ENCODE measurements around the gene CPS1. TPM values are rescaled to one million over a fixed set of nuclear protein-coding genes. Genes with fewer than 3 reads are reported as not detected.

The CPS1 gene
- total RNA-seq, 2 experiments from 2014 or later = 2.6 to 2.8 TPM

DNA sequence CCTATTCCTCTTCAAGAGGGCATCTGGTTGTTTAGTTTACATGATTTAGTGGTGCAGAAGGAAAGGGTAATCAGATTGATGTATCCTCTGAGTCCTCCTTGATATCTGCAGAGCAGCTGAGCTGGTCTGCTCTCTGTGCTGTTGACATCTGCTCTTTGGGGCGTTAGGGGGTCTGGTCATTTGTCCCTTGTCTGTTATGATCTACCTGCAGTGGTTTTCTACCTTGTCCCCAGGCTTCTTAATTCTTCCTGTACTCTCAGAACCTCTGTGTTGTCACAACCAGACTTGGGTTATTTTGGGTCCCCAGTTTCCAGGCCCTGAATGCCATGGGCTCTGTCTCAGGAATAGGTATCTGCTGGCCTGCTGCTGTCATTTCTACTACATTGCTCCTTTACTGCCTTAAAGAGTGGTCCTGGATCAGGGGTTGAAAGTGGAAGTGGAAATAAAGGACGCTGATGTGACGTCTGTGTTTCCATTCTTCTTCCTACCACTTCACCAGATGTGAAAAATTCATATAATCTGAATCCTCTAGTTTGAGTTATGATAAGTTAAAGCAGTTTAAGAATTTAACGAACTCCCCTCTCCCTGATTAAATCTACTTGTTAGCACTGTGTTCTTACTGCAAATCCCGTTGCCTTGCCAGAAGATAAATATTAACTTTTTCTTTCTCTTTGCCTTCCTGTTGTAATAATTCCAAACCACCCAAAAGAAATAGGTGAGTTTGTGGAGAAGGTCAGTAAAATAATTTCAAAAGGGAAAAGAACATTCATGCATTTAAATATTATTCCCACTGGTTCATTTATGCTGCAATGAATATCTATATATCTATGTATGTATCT lies 16.6 kb upstream of the CPS1 start:
- H3K36me3 Mint-ChIP-seq = no peaks in the 10 kb centered on the region

DNA sequence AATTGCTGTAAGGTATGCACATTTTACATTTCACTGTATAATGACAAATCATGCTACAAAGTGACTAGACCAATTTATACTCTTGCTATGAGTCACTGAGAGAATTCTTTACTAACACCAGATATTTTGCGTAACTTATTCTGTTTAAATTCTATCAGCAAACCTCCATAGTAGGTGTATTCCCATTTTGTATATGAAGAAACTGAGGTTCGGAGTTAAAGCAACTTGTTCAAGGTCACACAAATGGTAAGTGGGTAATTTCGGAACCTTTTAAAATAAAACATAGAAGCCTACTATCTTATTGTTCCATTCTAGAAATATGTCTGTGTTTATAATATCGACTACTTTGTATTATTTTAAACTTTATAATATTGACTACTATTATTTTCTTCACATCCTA lies 15.9 kb upstream of the CPS1 start:
- Mint-ChIP-seq H3K4me1 (no peaks in the 10 kb centered on the region), H3K4me3 (no peak overlapping the region), H3K27ac (no peak overlapping the region), H3K27me3 (peaks cover 10% of the 10 kb centered on the region), H3K9me3 (no peaks in the 10 kb centered on the region), H3K36me3 (no peaks in the 10 kb centered on the region)
- DNase-seq = no peak

More for the DNA sequence above, 16.6 kb upstream of the CPS1 start:
- peaks cover 10% of the 10 kb centered on the region for H3K27me3 Mint-ChIP-seq
- no peaks in the 10 kb centered on the region for H3K4me1 Mint-ChIP-seq
- no peak overlapping the region for H3K27ac Mint-ChIP-seq
- DNase-seq = no peak
- H3K4me3 Mint-ChIP-seq = no peak overlapping the region
- no peaks in the 10 kb centered on the region for H3K9me3 Mint-ChIP-seq

DNA sequence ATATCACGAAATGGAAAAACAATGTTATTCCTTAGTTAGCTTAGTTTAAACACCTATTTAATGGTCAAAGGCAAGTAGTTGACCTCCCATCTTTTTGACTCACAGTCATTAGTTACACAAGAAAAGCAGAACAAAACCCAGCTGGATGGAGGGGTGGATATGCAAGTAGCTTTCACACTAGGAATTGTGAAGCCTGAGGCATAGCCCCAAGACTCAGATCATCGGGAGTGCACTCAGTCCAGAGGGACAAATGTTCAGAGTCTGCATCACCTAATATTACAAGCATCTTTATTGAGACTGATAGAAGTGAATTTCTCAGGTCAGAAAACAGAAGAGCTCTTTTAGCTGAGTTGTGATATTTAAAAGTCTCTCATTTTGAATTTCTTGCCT lies 15.5 kb upstream of the CPS1 start:
- H3K9me3 Mint-ChIP-seq = no peaks in the 10 kb centered on the region
- no peak overlapping the region for H3K4me3 Mint-ChIP-seq
- H3K36me3 Mint-ChIP-seq = no peaks in the 10 kb centered on the region
- no peaks in the 10 kb centered on the region for H3K4me1 Mint-ChIP-seq
- DNase-seq = no peak
- no peak overlapping the region for H3K27ac Mint-ChIP-seq
- peaks cover 10% of the 10 kb centered on the region for H3K27me3 Mint-ChIP-seq

DNA sequence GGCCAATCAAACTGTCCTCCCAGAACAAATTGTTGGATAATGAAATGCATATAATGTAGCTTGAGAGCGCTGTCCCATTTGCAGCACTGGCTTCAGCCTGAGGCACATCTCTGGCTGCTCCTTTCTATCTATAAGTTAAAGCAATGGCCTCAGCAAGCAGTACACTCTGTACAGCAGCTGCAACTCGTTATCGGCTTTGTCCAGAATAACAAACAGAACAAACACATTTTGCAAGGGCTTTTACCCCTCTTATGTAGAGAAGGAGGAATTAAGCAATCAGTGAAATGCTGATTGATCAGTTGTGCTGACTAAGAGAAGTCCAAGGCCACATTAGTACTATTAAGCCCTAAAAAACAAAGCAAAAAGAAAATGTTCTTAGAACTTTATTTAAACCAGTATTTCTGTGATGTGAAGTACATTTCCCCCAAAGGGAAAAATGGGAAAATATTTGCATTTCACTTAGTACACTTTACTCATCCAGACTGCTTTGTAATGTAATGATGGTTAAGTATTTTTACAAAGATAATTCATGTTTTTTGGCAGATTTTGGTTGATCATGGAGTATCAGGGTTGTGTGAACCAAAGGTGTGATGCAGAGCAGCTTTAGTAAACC lies 15.0 kb upstream of the CPS1 start:
- H3K4me3 Mint-ChIP-seq = no peak overlapping the region
- H3K27ac Mint-ChIP-seq = no peak overlapping the region
- no peaks in the 10 kb centered on the region for H3K9me3 Mint-ChIP-seq
- DNase-seq = no peak
- H3K4me1 Mint-ChIP-seq = no peaks in the 10 kb centered on the region
- no peaks in the 10 kb centered on the region for H3K36me3 Mint-ChIP-seq
- peaks cover 10% of the 10 kb centered on the region for H3K27me3 Mint-ChIP-seq

DNA sequence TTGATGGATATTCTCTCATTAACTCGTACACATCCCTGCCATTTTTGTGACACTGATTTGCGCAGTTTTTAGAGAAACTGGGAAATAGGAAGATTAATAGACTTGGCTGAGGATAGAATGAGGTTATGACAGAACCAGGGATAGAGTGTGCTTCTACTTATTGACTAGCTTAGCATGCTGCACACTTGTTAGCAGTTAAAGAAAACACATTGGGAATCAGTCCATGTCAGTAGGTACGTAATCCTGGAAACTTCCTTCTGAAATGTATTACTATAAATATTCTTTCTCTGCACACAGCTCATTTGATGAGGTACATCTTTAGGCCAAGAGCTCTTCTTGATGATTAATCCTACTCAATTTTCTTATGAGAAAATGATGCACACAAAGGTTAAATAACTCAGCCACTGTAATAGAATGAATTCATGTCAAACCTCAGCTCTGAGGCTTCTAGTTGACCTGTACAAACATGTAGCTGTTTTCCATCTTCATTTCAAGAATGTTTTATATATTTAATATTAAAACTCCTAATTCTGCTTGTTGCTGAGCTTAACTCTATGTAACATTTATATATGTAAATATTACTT lies 12.3 kb upstream of the CPS1 start:
- H3K4me3 Mint-ChIP-seq = no peak overlapping the region
- no peak overlapping the region for H3K27ac Mint-ChIP-seq
- peaks cover 13% of the 10 kb centered on the region for H3K27me3 Mint-ChIP-seq
- no peaks in the 10 kb centered on the region for H3K36me3 Mint-ChIP-seq
- no peaks in the 10 kb centered on the region for H3K9me3 Mint-ChIP-seq
- DNase-seq = no peak
- H3K4me1 Mint-ChIP-seq = no peaks in the 10 kb centered on the region

DNA sequence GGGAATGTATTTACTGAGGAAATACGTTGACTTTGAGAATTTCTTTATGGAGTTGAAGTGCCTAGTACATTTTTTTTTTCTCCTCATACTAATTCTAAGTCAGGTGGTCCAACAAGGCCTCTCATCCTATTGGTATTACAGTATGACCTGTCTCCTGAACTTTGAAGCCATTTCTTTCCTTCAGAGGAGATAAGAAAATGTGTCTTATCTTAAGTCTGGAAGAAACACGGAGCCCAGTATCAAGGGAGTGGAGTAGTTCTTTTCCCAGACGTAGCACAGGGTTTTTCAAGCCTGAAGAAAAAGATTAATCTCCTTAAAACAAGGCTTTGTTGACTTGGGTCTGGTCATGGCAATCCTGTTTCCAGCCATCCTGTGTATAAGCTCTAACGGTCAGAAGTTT lies 11.6 kb upstream of the CPS1 start:
- Mint-ChIP-seq H3K36me3 (no peaks in the 10 kb centered on the region), H3K4me3 (no peak overlapping the region), H3K27me3 (peaks cover 13% of the 10 kb centered on the region), H3K27ac (no peak overlapping the region), H3K4me1 (no peaks in the 10 kb centered on the region), H3K9me3 (no peaks in the 10 kb centered on the region)
- DNase-seq = no peak

DNA sequence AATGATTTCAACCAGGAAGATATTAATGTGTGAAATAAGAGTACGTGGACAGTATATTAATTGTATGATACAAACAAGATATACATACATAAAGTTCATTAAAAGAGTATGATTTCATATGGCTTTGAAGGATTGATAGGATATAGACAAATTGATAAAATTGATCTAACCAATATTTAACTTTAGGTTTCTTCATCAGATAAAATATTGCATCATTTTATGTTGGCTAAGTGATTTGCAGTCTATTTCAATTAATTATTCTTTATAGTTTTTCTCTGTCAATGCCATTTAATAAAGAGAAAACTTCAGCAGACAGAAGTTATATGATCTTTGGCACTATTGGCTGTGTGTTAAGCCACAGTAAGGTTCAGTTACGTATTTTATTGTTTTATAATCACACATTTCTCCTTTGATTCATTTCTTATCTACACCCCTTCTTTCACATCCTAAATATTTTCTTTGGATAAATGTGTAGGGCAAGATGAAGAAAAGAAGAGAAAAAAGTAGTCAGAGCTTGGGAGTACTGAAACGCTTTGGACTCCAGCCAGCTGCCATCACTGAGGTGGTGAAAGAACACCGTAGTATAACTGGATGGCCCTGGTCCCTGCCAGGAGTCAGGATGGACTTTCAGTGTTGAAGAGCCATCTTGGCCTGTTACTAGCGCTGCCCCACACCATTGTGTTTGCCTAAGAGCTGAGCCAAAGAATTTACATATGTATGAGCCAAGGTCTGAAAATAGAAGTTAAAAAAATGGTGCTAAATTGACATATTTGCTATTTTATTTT lies 9.8 kb upstream of the CPS1 start:
- Mint-ChIP-seq H3K36me3 (no peaks in the 10 kb centered on the region), H3K9me3 (no peaks in the 10 kb centered on the region), H3K27me3 (peaks cover 17% of the 10 kb centered on the region), H3K4me3 (no peak overlapping the region), H3K27ac (no peak overlapping the region), H3K4me1 (no peaks in the 10 kb centered on the region)
- no peak for DNase-seq

DNA sequence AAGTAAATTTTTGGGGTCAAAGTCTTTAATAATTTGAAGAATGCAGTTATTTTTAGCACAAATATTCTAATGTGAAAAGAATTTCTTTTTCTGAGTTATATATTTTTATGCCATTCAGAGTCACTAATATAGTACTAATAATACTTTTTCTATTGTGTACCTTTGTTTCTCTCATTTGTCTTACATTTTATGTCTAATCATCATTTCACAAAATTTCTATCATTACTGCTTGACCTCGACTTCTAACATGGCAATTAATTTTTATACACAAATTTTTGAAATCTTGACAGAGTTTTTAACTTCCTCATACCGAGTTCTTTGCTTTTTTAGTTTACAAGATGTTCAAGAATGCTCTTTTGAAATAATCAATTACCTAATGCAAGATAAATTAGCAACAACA lies 8.4 kb upstream of the CPS1 start:
- no peak for DNase-seq
- Mint-ChIP-seq H3K27ac (no peak overlapping the region), H3K4me3 (no peak overlapping the region), H3K4me1 (no peaks in the 10 kb centered on the region), H3K9me3 (no peaks in the 10 kb centered on the region), H3K27me3 (peaks cover 21% of the 10 kb centered on the region), H3K36me3 (no peaks in the 10 kb centered on the region)

DNA sequence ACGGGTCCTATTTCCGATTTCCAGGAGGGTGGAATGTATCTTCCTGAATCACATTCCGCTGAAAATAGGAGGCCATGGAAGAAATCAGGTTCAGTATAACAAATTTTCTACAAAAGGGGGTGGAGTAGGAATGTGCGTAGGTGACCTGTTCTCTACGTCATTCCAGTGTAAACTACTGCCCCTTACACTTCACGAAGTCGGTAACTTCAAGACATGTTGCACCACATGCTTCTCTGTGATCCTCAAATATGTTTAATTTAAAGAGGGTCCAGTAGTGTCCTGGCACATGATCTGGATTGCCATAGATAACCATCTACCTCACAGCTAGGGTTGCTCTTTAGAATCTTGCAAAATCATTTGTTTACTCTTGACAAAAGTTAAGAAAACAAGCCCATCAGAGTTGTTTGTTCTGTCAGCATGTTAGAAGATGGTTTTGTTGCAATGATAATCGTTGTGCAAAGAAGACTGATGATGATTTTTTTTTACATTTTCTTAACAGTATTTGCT lies 7.5 kb upstream of the CPS1 start:
- no peaks in the 10 kb centered on the region for H3K36me3 Mint-ChIP-seq
- H3K27ac Mint-ChIP-seq = no peak overlapping the region
- no peak overlapping the region for H3K4me3 Mint-ChIP-seq
- no peaks in the 10 kb centered on the region for H3K4me1 Mint-ChIP-seq
- DNase-seq = no peak
- peaks cover 21% of the 10 kb centered on the region for H3K27me3 Mint-ChIP-seq
- no peaks in the 10 kb centered on the region for H3K9me3 Mint-ChIP-seq

DNA sequence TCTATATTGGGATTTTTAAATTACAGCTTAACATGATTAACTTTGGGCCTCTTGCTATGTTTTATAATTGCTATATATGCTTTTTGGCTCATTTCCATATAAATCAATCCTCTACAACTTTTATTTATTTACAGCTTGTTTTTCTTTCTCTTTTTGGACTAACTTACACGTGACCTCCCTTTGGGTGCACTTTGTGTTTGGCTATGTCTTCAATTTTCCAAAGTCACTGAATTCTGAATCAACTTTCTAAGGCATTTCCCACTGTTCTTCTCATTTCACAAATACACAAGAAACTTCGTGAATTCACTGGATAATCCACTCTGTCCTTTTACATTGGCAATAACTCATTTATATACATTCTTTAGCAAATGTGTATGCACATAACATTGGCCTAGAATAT lies 5.4 kb upstream of the CPS1 start:
- Mint-ChIP-seq H3K27ac (no peak overlapping the region), H3K36me3 (no peaks in the 10 kb centered on the region), H3K9me3 (no peaks in the 10 kb centered on the region), H3K27me3 (peaks cover 24% of the 10 kb centered on the region), H3K4me1 (no peaks in the 10 kb centered on the region), H3K4me3 (no peak overlapping the region)
- DNase-seq = no peak

DNA sequence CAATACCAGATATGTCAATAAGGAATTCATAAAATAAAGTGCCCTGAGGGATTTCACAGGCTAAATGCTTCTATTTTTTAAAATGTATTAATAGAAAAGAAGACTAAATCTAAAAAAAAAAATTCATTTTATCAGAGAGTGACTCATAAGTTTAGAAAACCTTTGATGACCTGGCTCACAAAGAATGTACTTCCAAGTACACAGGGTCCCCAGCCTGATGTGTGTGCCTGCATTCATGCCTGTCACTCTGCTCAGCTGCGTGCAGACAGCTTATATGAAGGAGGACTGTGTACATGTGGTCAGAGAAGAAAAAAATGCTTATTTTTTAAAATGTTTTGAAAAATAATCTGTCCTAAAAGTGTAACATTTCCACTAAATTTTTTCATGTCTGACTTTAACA lies 3.0 kb upstream of the CPS1 start:
- Mint-ChIP-seq H3K4me3 (no peak overlapping the region), H3K27ac (no peak overlapping the region)

DNA sequence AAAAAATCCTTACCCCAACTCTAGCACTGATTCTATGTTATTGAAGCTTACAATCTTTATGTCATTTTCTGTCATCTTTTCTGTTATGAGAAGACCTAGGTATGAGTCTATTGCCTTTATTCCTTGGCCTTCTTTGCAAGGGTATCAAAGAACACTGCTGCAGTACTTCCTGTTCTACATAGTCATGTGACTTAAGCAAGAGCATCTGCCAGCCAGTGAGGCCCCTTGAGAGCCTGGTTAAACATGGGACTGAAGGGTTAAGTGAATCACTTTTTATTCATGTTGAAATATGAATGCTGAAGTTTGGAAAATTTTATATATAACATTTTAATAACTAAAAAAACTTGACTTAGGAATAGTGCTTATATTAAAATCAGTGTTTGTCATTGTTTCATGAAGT lies 844 bp upstream of the CPS1 start:
- H3K9me3 Mint-ChIP-seq = no peaks in the 10 kb centered on the region
- H3K36me3 Mint-ChIP-seq = no peaks in the 10 kb centered on the region
- H3K27me3 Mint-ChIP-seq = peaks cover 17% of the 10 kb centered on the region
- no peak overlapping the region for H3K4me3 Mint-ChIP-seq
- no peaks in the 10 kb centered on the region for H3K4me1 Mint-ChIP-seq
- DNase-seq = no peak
- H3K27ac Mint-ChIP-seq = no peak overlapping the region

More for the DNA sequence above, 3.0 kb upstream of the CPS1 start:
- no peaks in the 10 kb centered on the region for H3K9me3 Mint-ChIP-seq
- H3K36me3 Mint-ChIP-seq = no peaks in the 10 kb centered on the region
- DNase-seq = no peak
- H3K4me1 Mint-ChIP-seq = no peaks in the 10 kb centered on the region
- peaks cover 24% of the 10 kb centered on the region for H3K27me3 Mint-ChIP-seq

DNA sequence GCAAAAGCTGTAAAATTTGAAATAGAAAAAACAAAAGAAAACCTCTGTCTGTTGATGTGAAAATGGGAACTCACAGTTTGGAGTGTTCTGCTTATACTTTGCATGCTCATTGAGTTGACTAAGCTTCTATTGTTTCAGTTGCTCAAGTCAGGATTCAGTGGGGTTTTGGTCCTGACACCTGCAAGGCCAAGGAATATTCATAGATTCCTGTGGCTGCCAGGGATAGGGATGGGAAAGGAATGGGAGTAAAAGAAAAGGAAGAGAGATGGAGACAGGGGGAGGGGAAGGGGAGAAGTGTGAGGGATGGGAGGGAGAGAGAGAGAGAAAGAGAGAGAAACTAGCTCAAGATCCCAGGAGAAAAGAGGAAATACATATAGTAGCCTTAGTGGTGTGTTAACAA lies 1.3 kb downstream of the CPS1 start:
- Mint-ChIP-seq H3K4me3 (no peak overlapping the region), H3K27ac (no peak overlapping the region)
- no peak for DNase-seq

DNA sequence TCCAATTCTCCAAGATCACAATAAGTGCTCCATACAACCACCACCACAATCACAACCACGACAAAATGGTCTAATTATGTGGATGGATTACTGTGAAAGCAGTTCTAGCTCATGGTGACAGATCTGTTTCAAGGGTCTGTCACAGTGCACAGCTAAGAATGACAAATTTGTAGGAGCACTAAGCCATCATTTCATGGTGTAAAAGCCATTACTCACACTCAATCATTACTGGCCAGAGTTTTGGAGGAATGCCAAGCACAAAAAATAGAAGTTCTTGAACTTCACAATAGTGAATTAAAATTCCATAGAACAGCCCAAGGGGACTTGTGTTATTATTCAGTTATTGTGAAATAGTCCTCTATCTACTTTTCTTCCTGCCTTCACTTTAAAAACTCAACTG lies 2.3 kb downstream of the CPS1 start:
- Mint-ChIP-seq H3K4me1 (no peaks in the 10 kb centered on the region), H3K9me3 (no peaks in the 10 kb centered on the region), H3K36me3 (no peaks in the 10 kb centered on the region), H3K27ac (no peak overlapping the region), H3K4me3 (no peak overlapping the region), H3K27me3 (peaks cover 3% of the 10 kb centered on the region)
- DNase-seq = no peak

More for the DNA sequence above, 1.3 kb downstream of the CPS1 start:
- Mint-ChIP-seq H3K4me1 (no peaks in the 10 kb centered on the region), H3K36me3 (no peaks in the 10 kb centered on the region), H3K9me3 (no peaks in the 10 kb centered on the region), H3K27me3 (peaks cover 4% of the 10 kb centered on the region)

DNA sequence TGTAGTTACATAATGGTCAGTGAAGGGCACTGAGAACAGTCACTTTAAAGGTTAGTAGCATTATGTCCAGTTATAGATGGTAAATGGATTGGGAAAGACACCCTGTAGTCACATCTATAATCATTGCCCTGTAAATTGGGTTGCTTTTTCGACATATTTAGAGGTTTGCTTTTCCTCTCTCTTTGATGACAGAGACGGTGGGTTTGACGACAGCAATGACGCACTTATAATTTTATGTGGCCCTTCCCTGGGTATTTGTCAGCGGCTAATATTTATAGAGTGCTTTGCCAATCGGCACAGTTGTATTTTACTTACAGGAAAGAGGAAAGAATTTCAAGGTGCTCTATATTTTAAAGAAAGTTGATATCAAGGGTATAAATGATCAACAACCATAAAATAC lies 2.8 kb downstream of the CPS1 start:
- no peaks in the 10 kb centered on the region for H3K9me3 Mint-ChIP-seq
- H3K27me3 Mint-ChIP-seq = peaks cover 3% of the 10 kb centered on the region
- no peak overlapping the region for H3K4me3 Mint-ChIP-seq
- H3K27ac Mint-ChIP-seq = no peak overlapping the region
- no peaks in the 10 kb centered on the region for H3K36me3 Mint-ChIP-seq
- no peak for DNase-seq
- no peaks in the 10 kb centered on the region for H3K4me1 Mint-ChIP-seq

All from activated naive CD8-positive, alpha-beta T cell treated with anti-CD3 and anti-CD28 coated beads for 36 hours (primary cell).